GM18951 (cell line): ENCODE measurements around the gene TSPAN2.

Experiments
- POLR2A ChIP-seq: IDR thresholded peaks from 4 replicates; pipeline ENCODE4 v1.6.1; 2011; ENCODE audit warnings: mild to moderate bottlenecking; ENCODE audit not compliant: insufficient read length, insufficient read depth; ENCODE audit errors: extremely low read depth
- in situ Hi-C: fragments of 300-500 bp; cut with MboI; formaldehyde crosslinking; loops from one replicate; pipeline ENCODE4 v1.12.0; 2022; ENCODE audit warnings: low sequenced_read_pairs, mixed read lengths, inconsistent platforms; ENCODE audit not compliant: unreplicated experiment

The TSPAN2 gene

GRCh38 chr1:115126516-115126915 is 37.2 kb upstream of the TSPAN2 start:
- TF ChIP-seq POLR2A = no peak
- in situ Hi-C loops = loop anchor here (25.0 kb wide), 2 partner anchors 336 to 636 kb away; partner anchors contain the start of gene CASQ2

- no peak for TF ChIP-seq POLR2A
- in situ Hi-C loops = no loop called here
These were observed 33.8 kb upstream of the TSPAN2 start for GRCh38 chr1:115123116-115123515.

- TF ChIP-seq POLR2A = no peak
- in situ Hi-C loops = no loop called here
These were observed 32.5 kb upstream of the TSPAN2 start for GRCh38 chr1:115121793-115122192.

GRCh38 chr1:115120296-115120695 is 31.0 kb upstream of the TSPAN2 start:
- in situ Hi-C loops = no loop called here

GRCh38 chr1:115118611-115119010 is 29.3 kb upstream of the TSPAN2 start:
- no peak for TF ChIP-seq POLR2A
- in situ Hi-C loops = no loop called here

More at GRCh38 chr1:115120296-115120695, 31.0 kb upstream of the TSPAN2 start:
- no peak for TF ChIP-seq POLR2A

- in situ Hi-C loops = no loop called here
- no peak for TF ChIP-seq POLR2A
These were observed 28.8 kb upstream of the TSPAN2 start for GRCh38 chr1:115118086-115118485.

GRCh38 chr1:115117298-115117697 is 28.0 kb upstream of the TSPAN2 start:
- TF ChIP-seq POLR2A = no peak
- in situ Hi-C loops = no loop called here

GRCh38 chr1:115116512-115116911 is 27.2 kb upstream of the TSPAN2 start:
- in situ Hi-C loops = no loop called here
- TF ChIP-seq POLR2A = no peak

GRCh38 chr1:115115521-115116161 is 26.3 kb upstream of the TSPAN2 start:
- no peak for TF ChIP-seq POLR2A
- in situ Hi-C loops = no loop called here

- no peak for TF ChIP-seq POLR2A
These were observed 25.0 kb upstream of the TSPAN2 start for GRCh38 chr1:115114308-115114707.

GRCh38 chr1:115113766-115114165 is 24.5 kb upstream of the TSPAN2 start:
- in situ Hi-C loops = no loop called here
- no peak for TF ChIP-seq POLR2A

More at GRCh38 chr1:115114308-115114707, 25.0 kb upstream of the TSPAN2 start:
- in situ Hi-C loops = no loop called here

GRCh38 chr1:115112496-115113375 is 23.4 kb upstream of the TSPAN2 start:
- in situ Hi-C loops = no loop called here
- TF ChIP-seq POLR2A = no peak

GRCh38 chr1:115107516-115108260 is 18.4 kb upstream of the TSPAN2 start:
- no peak for TF ChIP-seq POLR2A
- in situ Hi-C loops = loop anchor here (5.0 kb wide), 1 partner anchor 130 kb away; no protein-coding TSS in a partner anchor
